ENCODE data around the gene TRIB2. TPM values are rescaled to one million over a fixed set of nuclear protein-coding genes. Genes with fewer than 3 reads are reported as not detected.

The TRIB2 gene
- total RNA-seq, 8 experiments from 2014 or later = 10.4 to 112 (median 99.3) TPM

DNA sequence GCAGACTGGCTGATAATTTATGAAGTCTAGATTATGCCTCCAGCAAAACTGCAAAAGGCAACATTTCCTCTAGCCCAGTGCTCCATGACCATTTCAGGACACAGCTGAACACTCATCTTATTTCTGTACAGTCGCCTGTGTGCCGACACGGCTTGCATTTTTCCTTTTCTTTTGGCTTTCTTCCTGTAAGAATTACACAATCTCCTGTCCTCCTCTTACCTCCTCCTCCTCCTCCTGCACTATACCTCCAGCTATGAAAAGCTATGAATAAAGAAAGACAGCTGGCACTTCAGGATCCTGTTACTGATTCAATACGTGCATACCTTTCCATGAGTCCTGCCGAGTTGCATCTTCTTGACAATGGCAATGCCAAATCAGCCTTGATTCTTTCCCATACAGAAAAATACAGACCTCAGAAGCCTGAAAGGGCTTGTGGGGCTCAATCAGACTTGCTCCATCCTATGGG lies 32.2 kb upstream of the TRIB2 start:
- peak in 4 of 8 experiments; percentile 22 to 80 (median 46) for ATAC-seq (replicated peaks in 6 of 8)
- Histone ChIP-seq H3K4me1 (replicated peaks in 1 of 2) (no peaks in the 10 kb centered on the region), H3K4me3 (no peak overlapping the region), H3K27ac (no peak overlapping the region)
- in situ Hi-C loops (cut with MboI; ENCODE audit: low pct_unique_long_range_greater_than_20kb in 2 of 9, low sequenced_read_pairs in 9 of 9, unreplicated experiment in 9 of 9) = no loop called here
- 5 to 94% (median 55%) methylated on average over 2 to 5 of the region's 5 CpGs; no CpG with 5 or more reads in 2 of the 10 experiments for whole genome bisulfite sequencing, 10 experiments

DNA sequence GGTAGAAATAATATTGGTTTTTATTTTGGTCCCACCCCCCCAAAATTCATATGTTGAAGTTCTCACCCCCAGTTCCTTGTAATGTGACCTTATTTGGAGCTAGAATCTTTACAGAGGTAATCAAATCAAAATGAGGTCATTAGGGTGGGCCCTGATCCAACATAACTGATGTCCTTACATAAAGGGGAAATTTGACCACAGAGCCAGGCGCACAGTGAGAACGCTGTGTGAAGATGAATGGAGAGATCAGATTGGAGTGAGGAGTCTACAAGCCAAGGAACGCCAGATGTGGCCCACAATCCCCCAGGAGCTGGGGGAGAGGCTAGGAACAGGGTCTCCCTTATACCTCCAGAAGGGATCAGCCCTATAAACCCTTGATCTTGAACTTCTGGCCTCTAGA lies 31.6 kb upstream of the TRIB2 start:
- H3K27ac ChIP-seq = no peak overlapping the region
- in situ Hi-C loops (cut with MboI; ENCODE audit: low pct_unique_long_range_greater_than_20kb in 2 of 9, low sequenced_read_pairs in 9 of 9, unreplicated experiment in 9 of 9) = no loop called here
- 83 to 100% (median 95%) methylated on average over 2 to 3 of the region's 3 CpGs; no CpG with 5 or more reads in 6 of the 10 experiments for WGBS, 10 experiments
- no peaks in the 10 kb centered on the region for H3K4me1 ChIP-seq (replicated peaks in 1 of 2)
- no peak overlapping the region for H3K4me3 ChIP-seq
- no peak for ATAC-seq (replicated peaks in 6 of 8)

DNA sequence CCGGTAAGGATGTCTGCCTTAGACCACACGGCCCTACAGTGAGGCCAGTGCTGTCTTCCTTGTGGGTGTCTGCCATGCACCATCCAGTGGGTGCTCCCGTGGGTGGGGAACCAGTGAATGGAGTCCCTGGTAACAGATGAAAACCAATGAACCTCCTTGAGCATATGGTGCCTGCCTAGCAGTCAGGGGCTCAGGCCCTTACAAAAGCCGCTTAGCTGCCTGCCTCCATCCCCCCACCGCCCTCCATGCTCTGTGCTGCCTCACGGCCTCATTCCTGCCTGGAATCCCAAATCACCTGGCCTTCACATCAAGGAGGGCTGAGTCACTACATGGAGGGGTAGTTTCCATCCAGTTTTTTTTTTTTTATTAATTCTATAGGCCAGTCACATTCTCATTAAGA lies 30.8 kb upstream of the TRIB2 start:
- in situ Hi-C loops (cut with MboI; ENCODE audit: low pct_unique_long_range_greater_than_20kb in 2 of 9, low sequenced_read_pairs in 9 of 9, unreplicated experiment in 9 of 9) = no loop called here
- H3K4me3 ChIP-seq = no peak overlapping the region
- ATAC-seq (replicated peaks in 6 of 8) = no peak
- 80 to 100% (median 92%) methylated on average over 1 to 6 of the region's 6 CpGs; no CpG with 5 or more reads in 4 of the 10 experiments for WGBS, 10 experiments
- H3K27ac ChIP-seq = no peak overlapping the region
- no peaks in the 10 kb centered on the region for H3K4me1 ChIP-seq (replicated peaks in 1 of 2)

DNA sequence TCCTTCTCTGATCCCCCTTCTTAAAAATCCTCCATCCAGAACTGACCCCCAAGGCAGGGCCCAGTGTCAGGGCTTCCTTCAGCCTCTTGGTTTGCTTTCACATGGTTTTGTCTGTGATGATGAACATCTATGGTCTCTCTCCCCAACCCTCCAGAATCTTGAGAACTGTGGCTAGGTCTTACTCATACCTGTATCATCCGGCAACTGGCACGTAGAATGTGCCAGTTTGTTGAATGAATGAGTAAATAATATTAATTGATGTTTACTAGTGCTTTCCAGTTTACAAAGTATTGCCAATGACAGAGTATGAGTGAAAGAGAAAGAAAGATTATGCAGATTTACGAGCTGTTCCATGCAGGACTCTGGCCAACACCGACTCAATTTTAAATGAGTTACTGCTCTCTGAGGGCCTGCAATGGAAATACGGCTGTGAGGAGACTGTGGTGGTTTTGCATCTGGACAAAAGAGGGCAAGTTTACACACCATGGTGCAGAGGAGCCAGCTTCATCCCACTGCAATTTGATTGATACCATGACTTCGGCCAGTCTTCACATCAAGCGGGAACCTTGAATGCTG lies 29.9 kb upstream of the TRIB2 start:
- Histone ChIP-seq H3K27ac (no peak overlapping the region), H3K4me3 (no peak overlapping the region), H3K4me1 (replicated peaks in 1 of 2) (no peaks in the 10 kb centered on the region)
- 24 to 100% (median 54%) methylated on average over 1 to 4 of the region's 7 CpGs; no CpG with 5 or more reads in 2 of the 10 experiments for WGBS, 10 experiments
- ATAC-seq (replicated peaks in 6 of 8) = peak in 3 of 8 experiments; percentile 51 to 78 (median 54)
- in situ Hi-C loops (cut with MboI; ENCODE audit: low pct_unique_long_range_greater_than_20kb in 2 of 9, low sequenced_read_pairs in 9 of 9, unreplicated experiment in 9 of 9) = no loop called here

DNA sequence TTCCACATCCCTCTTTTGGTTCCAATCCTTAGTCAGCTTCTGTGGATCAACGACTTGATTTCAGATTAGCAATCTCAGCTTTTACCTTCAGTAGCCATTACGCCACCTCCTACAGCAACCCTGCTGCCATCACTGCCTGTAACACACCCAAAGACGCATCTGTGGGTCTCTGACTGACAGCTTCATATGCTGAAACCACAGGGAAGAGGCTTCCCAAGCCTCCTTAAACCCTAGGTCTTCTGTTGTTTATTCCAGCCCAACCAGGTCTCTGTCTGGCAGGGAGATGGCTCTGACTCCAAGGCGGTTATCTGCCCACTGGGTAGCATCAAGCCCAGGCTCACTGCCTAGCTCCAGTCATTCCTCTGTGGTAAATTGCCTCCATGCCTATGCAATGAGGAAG lies 28.6 kb upstream of the TRIB2 start:
- WGBS, 10 experiments = 50 to 100% (median 73%) methylated on average over 1 to 4 of the region's 4 CpGs; no CpG with 5 or more reads in 3 of the 10 experiments
- Histone ChIP-seq H3K4me3 (no peak overlapping the region), H3K27ac (no peak overlapping the region), H3K4me1 (replicated peaks in 1 of 2) (no peaks in the 10 kb centered on the region)
- in situ Hi-C loops (cut with MboI; ENCODE audit: low pct_unique_long_range_greater_than_20kb in 2 of 9, low sequenced_read_pairs in 9 of 9, unreplicated experiment in 9 of 9) = no loop called here
- no peak for ATAC-seq (replicated peaks in 6 of 8)

DNA sequence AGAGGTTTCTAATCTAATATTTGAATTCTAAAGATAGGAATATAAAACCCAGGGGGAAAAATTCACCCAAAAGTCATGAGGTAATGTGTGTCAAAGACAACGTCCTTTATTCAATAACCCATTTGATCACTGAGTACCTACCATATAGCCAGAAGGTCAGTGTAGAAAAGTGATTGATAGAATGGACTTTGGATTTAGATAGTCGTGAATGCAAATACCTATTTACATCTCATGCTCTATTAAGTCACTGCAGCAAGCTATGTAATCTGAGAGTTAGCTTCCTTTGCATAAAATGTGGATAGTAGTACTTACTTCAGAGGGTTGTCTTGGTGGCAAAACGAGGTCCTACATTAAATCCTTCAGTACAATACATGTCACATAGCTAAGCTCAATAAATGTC lies 27.8 kb upstream of the TRIB2 start:
- ATAC-seq (replicated peaks in 6 of 8) = peak in 1 of 8 experiments; percentile 17
- no peaks in the 10 kb centered on the region for H3K4me1 ChIP-seq (replicated peaks in 1 of 2)
- 22 to 86% (median 55%) methylated on average over 2 to 3 of the region's 3 CpGs; no CpG with 5 or more reads in 2 of the 10 experiments for WGBS, 10 experiments
- no peak overlapping the region for H3K4me3 ChIP-seq
- in situ Hi-C loops (cut with MboI; ENCODE audit: low pct_unique_long_range_greater_than_20kb in 2 of 9, low sequenced_read_pairs in 9 of 9, unreplicated experiment in 9 of 9) = no loop called here
- H3K27ac ChIP-seq = no peak overlapping the region

DNA sequence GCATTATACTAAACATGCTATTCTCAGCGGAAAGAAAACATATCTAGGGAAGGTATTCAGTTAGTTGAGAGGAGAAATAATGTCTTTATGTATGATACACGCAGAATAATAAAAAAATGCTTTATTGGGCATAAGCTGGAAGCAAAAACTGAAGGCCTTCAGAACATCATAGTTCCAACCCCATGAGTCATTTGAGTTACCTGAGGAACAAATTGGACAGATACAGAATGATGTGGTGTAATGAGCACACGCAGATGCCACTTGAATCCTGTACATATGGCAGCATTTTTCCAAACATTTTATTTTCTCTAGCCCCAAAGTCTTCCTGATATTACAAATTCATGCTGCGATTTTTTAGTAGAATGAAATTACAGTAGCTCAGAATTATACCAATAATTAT lies 23.2 kb upstream of the TRIB2 start:
- no peak overlapping the region for H3K27ac ChIP-seq
- WGBS, 10 experiments = 54 to 100% (median 91%) methylated on average over 1 to 4 of the region's 4 CpGs
- H3K4me3 ChIP-seq = no peak overlapping the region
- in situ Hi-C loops (cut with MboI; ENCODE audit: low pct_unique_long_range_greater_than_20kb in 2 of 9, low sequenced_read_pairs in 9 of 9, unreplicated experiment in 9 of 9) = no loop called here
- H3K4me1 ChIP-seq (replicated peaks in 1 of 2) = no peaks in the 10 kb centered on the region
- no peak for ATAC-seq (replicated peaks in 6 of 8)

DNA sequence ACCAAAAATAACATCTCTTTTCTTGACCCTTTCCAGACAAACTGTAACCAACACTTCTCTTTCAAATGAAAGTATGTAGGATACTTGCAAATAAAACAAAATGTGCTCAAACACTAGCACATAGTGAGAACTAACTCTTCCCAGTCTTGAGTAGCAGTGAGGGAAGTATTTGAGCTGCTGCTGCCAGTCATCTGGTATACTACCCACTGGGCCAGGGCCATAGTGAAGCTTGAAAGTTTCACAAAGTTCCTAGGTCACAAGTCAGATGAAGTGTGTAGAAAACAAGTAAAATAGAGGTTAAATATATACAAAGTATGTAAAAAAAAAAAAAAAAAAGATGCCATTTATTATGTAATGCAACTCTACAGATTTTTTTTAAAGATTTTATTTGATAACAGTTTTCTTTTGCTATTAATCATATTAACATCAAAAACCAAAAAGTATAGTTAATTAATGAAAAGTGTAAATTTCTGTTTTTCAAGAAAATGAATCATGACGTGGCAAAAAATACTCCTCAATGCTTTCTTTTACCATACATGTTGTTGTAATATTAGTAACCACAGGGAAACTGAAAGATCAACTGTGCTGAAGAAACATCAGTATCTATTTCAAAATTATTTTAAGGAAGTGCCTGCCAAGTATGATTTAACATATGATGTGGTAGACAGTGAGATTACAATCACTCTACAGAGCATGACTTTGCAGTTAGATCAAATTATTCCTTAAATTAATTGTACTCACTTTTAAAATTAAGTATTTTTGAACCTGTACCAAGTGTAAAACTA lies 21.6 kb upstream of the TRIB2 start:
- Histone ChIP-seq H3K4me1 (replicated peaks in 1 of 2) (no peaks in the 10 kb centered on the region), H3K4me3 (no peak overlapping the region), H3K27ac (no peak overlapping the region)
- no peak for ATAC-seq (replicated peaks in 6 of 8)
- WGBS, 10 experiments = 64 to 100% (median 91%) methylated on average over 1 of the region's 1 CpG; no CpG with 5 or more reads in 2 of the 10 experiments
- in situ Hi-C loops (cut with MboI; ENCODE audit: low pct_unique_long_range_greater_than_20kb in 2 of 9, low sequenced_read_pairs in 9 of 9, unreplicated experiment in 9 of 9) = no loop called here

DNA sequence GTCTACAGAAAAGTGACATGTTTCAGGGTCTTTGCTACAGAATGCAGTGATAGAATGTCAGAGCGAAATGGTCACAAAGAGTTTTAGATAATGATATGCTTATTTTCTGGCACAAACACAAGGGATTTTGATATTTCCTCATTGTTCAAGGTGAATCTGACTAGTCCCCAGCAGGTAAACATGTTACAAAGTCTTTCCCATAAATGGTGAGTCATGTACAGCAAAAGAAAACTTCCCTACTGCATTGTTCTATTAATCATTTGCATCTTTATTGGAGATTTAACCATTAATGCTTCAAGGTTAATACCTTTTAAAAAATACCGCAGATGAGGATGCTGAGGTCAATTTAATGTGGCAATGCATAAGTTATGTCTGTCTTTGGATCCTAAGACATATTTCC lies 19.1 kb upstream of the TRIB2 start:
- H3K27ac ChIP-seq = no peak overlapping the region
- H3K4me1 ChIP-seq (replicated peaks in 1 of 2) = peaks cover 2 to 5% of the 10 kb centered on the region in 2 donors
- in situ Hi-C loops (cut with MboI; ENCODE audit: low pct_unique_long_range_greater_than_20kb in 2 of 9, low sequenced_read_pairs in 9 of 9, unreplicated experiment in 9 of 9) = no loop called here
- H3K4me3 ChIP-seq = no peak overlapping the region
- WGBS, 10 experiments = 68 to 100% (median 100%) methylated on average over 1 to 2 of the region's 2 CpGs; no CpG with 5 or more reads in 1 of the 10 experiments
- no peak for ATAC-seq (replicated peaks in 6 of 8)

DNA sequence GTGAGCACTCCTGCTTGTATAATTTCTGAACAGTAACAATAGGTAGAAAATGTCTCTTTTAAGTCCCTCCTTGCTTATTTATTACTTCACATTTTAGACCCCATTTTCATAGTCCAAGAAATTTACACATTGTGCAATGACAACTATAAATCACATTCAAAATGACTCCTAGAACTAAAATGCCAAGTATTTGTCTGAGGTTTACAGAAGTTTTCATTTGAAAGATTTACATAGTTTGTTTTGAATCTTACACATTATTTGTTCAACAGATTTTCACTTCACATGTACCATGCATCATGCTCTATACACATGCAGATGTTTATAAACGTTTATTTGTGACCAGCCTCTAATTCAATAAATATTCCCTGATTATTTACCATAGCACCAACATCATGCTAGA lies 15.7 kb upstream of the TRIB2 start:
- Histone ChIP-seq H3K4me3 (no peak overlapping the region), H3K4me1 (replicated peaks in 1 of 2) (peaks cover 15 to 21% of the 10 kb centered on the region in 2 donors), H3K27ac (no peak overlapping the region)
- no peak for ATAC-seq (replicated peaks in 6 of 8)
- 7 to 100% (median 65%) methylated on average over 1 of the region's 1 CpG for WGBS, 10 experiments
- in situ Hi-C loops (cut with MboI; ENCODE audit: low pct_unique_long_range_greater_than_20kb in 2 of 9, low sequenced_read_pairs in 9 of 9, unreplicated experiment in 9 of 9) = loop anchor here in 7 of 9 experiments (10.0 to 25.0 kb wide), 4 partner anchors 146 to 864 kb away; no protein-coding TSS in a partner anchor

DNA sequence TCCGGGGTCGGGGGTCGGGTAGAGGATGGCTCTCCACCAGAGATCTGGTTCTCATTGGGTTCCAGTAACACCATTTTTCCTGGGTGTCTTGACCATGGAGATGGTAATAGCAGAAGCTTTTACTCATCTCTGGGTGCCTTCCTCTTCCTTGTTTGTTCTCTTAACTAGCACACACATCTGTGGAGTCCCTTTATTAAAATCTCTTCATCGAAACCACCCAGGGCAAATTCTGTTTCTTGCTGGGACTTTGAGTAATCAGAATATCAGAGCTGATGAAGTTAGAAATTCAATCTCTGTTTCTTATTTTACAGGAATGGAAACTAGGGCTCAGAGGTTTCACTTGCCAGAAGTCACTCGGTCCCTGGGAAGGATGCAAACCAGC lies 15.0 kb upstream of the TRIB2 start:
- Histone ChIP-seq H3K4me3 (no peak overlapping the region), H3K27ac (no peak overlapping the region), H3K4me1 (replicated peaks in 1 of 2) (peaks cover 15 to 21% of the 10 kb centered on the region in 2 donors)
- WGBS, 10 experiments = 63 to 100% (median 75%) methylated on average over 2 to 5 of the region's 5 CpGs; no CpG with 5 or more reads in 3 of the 10 experiments
- no peak for ATAC-seq (replicated peaks in 6 of 8)
- in situ Hi-C loops (cut with MboI; ENCODE audit: low pct_unique_long_range_greater_than_20kb in 2 of 9, low sequenced_read_pairs in 9 of 9, unreplicated experiment in 9 of 9) = loop anchor here in 7 of 9 experiments (10.0 to 25.0 kb wide), 4 partner anchors 147 to 864 kb away; no protein-coding TSS in a partner anchor

DNA sequence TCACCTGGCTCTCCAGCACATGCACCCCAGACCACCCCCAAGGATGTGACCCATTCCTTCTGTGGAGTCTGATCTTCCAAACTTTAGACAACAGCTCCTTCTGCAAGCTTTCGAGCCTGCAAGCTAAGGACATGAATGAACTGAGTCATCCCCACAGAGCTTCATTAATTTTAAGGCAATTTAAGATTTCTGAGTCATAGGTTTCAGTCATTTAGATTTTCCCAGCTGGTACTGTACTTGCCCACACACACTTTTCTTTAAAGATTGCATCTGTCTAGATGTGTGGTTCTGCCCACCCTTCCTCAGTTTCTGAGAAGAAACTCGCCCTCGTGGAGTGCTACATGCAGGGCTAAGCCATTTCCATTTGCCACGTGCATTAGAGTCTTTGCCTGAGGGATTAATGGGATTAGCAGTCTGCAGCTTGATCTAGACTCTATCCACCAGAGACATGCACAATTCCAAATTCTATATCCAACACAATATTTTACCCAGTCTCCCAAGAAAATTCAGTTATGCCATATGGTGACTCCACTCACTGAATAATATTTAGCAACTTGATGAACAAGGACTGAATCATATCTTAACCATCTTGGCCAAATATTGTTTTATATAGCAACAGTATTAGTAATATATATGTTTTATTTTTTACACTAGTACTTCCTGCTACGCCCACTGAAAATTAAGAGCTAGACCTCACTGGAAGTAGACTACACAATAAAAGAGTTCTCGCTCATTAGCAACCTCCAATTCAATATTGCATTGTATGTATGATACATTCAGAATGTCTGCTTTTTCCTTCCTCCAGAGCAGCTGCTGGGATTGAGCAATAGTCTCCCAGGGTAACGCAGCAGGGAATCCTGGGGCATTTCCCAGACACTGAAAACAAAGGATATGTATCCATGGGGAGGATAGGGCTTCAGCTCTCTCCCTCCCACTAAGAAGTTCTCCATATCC lies 14.3 kb upstream of the TRIB2 start:
- in situ Hi-C loops (cut with MboI; ENCODE audit: low pct_unique_long_range_greater_than_20kb in 2 of 9, low sequenced_read_pairs in 9 of 9, unreplicated experiment in 9 of 9) = loop anchor here in 7 of 9 experiments (10.0 to 25.0 kb wide), 4 partner anchors 148 to 865 kb away; no protein-coding TSS in a partner anchor
- 0 to 88% (median 51%) methylated on average over 1 to 6 of the region's 7 CpGs for WGBS, 10 experiments
- H3K27ac ChIP-seq = no peak overlapping the region
- no peak overlapping the region for H3K4me3 ChIP-seq
- peak; percentile 85 to 98 (median 94) for ATAC-seq (replicated peaks in 6 of 8)
- H3K4me1 ChIP-seq (replicated peaks in 1 of 2) = peaks cover 15 to 21% of the 10 kb centered on the region in 2 donors

All from motor neuron (in vitro differentiated cells).